ENCODE results near the gene THPO.

The THPO gene

DNA sequence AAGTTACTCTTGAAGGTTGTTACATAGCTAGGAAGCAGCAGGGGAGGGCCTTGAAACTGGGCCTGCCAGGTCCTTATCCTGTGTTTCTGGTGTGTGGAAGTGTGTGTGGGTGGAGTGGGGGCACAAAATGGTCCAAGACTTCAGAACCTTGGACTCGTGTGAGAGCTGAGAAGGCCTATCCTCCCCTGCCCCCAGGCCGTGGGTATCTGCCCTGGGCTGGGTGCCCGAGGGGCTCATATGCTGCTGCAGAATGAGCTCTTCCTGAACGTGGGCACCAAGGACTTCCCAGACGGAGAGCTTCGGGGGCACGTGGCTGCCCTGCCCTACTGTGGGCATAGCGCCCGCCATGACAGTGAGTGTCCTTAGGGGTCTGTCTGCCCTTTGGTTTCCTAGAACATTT lies 6.3 kb upstream of the THPO start:
- no peak for DNase-seq

- DNase-seq = no peak
Observed at GRCh38 chr3:184383033-184383740, 5.2 kb upstream of the THPO start.

DNA sequence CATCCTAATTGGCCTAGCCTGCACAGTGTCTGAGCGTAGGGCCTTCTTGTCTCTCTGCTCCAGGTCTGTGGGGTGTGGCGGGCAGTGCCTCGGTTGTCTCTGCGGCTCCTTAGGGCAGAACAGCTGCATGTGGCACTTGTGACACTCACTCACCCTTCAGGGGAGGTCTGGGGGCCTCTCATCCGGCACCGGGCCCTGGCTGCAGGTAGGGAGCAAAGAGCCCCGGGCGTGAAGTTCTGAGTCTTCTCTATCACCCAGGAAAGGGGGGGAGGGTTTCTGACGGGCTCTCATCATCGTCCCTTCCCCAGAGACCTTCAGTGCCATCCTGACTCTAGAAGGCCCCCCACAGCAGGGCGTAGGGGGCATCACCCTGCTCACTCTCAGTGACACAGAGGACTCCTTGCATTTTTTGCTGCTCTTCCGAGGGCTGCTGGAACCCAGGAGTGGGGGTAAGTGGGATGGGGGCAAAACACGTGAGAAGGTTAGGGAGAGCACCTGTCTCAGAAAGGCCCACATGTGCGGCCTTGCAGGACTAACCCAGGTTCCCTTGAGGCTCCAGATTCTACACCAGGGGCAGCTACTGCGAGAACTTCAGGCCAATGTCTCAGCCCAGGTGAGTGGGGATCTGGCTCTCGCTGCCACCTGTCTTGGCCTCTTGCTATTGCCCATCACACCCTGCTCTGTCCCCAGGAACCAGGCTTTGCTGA lies 4.5 kb upstream of the THPO start:
- DNase-seq = no peak

GRCh38 chr3:184381261-184382224 lies 3.5 kb upstream of the THPO start:
- DNase-seq = no peak

DNA sequence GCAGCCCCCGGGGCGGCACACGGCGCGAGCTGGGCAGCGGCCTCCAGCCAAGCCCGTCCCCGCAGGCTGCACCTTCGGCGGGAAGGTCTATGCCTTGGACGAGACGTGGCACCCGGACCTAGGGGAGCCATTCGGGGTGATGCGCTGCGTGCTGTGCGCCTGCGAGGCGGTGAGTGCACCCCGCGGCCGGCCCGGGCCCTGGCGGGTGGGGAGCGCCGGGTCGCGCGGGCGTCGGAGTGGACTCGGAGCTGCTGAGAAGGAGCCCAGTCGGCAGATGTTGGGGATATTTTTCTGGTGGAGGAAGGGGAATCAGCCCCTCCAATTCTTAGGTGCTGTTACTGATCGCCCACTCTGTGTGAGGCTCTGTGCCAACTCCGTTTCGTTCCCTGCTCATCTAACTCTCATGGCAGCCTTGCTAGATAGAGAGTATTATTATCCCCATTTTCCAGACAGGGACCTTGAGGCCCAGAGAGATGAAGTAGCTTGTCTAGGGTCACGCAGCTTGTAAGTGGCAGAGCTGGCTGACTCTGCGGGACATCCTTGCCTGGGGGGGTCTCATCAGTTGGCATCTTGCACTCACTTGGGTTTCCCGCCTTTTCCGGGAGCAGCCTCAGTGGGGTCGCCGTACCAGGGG lies 2.7 kb upstream of the THPO start:
- DNase-seq = no peak

- no peak for DNase-seq
Observed at GRCh38 chr3:184380185-184380626, 2.2 kb upstream of the THPO start.

DNA sequence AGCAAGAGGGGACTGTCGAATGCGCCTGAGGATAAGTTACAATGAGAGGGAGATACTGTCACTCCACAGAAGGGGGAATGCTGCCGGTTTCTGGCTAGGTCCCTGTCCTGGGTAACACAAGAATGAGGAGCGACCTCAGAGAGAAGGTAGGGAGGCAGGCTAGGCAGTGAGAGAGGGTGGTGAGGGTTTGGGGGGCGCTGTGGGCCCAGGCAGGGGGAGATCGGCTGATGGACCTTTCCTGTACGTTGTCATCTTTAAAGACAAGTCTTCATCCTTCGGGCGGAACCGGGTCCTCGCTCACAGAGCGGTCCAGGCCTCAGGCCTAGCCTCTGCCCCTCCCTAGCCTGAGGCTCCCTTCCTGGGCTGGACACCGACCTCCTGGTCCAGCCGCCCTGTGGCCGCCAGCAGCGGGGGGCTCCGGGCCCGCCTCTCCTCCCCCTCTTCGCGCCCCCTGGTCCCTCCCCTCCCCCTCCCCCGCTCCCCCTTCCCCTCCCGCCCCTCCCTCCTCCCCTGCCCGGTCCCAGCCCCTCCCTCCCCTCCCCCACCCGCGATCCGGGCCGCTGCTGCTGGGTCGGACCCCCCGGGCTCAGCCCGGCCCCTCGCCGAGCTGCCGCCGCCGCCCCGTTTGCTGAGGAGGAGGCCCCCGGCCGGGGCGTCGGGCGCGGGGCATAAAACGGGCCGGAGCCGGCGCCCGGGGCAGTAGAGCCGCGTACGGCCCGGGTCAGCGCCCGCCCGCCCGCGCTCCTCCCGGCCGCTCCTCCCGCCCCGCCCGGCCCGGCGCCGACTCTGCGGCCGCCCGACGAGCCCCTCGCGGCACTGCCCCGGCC lies 1.6 kb upstream of the THPO start, which contains the start of gene CHRD:
Gene CHRD, plus strand, starts transcription at position 697 of the 827 bp plus-strand sequence. CDS start 265 bp downstream, outside the sequence.
- no peak for DNase-seq

GRCh38 chr3:184378651-184379357 lies 797 bp upstream of the THPO start:
- no peak for DNase-seq

- no peak for DNase-seq
Observed at GRCh38 chr3:184377374-184377773, 633 bp downstream of the THPO start.

- no peak for DNase-seq
Observed at GRCh38 chr3:184375747-184376461, 2.1 kb downstream of the THPO start.

GRCh38 chr3:184373422-184373821 lies 4.6 kb downstream of the THPO start:
- no peak for DNase-seq

DNA sequence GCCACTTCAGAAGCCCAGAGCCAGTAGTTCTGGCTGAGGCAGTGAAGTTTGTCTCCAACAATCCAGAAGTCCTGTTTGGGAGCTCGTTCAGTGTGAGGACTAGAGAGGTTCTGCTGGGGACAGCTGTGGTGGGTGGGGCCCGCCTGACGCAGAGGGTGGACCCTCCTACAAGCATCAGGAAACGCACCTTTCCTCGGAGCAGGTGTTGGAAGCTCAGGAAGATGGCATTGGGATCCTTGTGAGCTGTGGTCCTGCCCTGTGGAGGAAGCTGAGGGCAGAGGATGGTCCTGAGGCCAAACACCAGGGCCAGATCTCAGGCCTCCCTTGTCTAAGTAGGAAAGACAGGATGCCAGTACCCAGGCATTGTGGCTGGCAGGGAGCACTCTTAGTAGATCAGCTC lies 5.1 kb downstream of the THPO start:
- DNase-seq = no peak

DNA sequence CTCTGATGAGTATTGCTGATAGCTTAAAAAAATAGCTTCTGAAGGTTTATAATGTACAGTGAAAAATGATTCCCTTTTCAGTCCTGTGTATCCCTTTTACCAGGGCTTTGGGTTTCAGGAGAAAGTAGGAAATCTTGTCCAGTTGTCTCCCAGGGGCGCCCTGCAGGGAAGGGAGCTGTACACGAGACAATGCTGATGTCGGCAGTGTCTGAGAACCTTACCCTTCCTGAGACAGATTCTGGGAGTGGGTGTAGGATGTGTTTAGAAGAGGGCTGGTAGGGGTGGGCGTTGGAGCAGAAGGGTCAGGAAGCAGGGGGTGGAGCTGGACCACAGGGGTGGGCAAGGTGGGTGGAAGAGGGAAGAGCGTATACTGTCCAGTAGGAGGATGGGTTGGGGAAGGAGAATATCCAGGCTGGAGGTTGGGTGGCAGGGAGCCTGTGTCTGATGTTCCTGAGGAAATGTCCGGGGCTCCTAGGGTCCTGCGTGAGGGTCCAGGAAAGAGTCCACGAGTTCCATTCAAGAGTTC lies 5.6 kb downstream of the THPO start:
- no peak for DNase-seq

- DNase-seq = peak; percentile 60
Observed at GRCh38 chr3:184371570-184372018, 6.4 kb downstream of the THPO start.

DNA sequence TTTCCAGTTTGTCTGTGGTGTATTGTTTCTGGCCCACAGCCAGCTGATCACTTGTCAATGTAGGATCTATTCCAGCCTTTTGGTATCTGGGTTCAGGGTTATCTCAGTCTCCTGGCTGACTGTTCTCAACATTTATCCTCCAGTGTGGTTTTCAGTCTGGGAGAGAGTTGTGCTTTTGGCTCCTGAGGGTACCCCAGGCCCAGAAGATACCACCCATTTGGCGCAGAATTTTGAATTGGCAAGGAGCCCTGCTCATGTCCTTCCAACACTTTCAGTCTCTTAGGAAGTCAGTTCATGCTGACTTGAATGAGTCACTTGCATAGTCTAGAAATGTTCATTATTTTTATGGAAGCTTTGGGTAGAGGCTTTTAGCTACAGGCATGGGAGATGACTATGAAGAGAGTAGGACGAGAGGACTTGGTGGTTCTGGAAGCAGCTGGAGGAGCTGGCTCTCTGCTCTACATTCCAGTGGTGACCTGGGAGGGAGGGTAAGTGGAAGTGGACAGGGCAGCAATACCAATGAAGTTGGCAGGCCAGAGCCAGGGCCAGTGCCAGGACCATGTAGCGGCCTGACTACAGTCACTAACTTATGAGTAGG lies 9.3 kb downstream of the THPO start:
- DNase-seq = no peak

DNA sequence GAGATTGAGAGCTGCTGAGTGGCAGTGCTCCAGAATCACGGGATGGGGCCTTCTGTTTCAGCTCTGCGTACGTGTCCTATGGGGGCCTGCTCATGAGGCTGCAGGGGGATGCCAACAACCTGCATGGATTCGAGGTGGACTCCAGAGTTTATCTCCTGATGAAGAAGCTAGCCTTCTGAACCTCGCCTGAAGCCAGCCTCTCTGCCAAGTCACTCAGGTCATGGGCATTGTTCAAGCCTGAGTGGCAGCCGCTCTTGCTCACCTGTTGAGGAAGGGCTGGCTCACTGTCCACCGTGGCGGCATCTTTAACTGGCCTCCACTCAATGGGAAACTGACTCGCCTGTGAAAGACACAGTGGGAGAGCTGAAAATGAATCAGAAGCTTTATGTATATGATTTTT lies 9.9 kb downstream of the THPO start:
- DNase-seq = no peak

DNA sequence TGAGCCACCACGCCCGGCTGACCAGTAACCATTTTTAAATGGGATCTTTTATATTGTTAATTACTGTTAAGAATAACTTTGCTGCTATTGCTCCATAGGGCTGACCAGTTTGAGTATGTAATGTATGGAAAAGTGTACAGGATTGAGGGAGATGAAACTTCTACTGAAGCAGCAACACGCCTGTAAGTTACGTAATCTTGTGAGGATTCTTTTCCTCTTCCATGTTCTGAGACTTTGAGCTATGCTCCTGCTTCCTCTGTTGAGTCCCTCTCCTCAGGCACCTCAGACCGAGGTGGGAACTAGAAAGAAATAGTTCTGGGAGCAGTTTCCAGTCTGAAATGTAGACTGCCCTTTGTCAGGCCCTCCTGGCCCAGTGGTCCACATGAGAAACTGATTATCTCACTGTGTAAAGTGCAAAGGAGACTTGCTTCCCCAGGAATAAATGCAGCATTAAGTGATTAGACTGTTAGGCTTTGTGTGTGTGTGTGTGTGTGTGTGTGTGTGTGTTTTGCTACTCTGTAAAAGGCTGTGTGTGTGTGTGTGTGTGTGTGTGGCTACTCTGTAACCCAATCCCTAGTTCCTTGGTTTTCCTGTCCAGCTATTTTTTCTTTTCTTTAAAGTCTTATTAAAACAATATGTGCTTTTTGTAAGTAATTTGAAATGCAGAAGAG lies 11.3 kb downstream of the THPO start:
- no peak for DNase-seq

GRCh38 chr3:184362668-184363546 lies 15.1 kb downstream of the THPO start:
- DNase-seq = peak; percentile 97

Measured in NCI-H1436 treated with DMSO at 0.1 percent for 48 hours (cell line).